GM21447 (cell line): Measurements from ENCODE around the gene EVC2.

Source experiments
- ATAC-seq: cut with Tn5 transposase; IDR thresholded peaks from one replicate; pipeline ENCODE4 v1.9.1; 2021; ENCODE audit not compliant: unreplicated experiment

The EVC2 gene

DNA sequence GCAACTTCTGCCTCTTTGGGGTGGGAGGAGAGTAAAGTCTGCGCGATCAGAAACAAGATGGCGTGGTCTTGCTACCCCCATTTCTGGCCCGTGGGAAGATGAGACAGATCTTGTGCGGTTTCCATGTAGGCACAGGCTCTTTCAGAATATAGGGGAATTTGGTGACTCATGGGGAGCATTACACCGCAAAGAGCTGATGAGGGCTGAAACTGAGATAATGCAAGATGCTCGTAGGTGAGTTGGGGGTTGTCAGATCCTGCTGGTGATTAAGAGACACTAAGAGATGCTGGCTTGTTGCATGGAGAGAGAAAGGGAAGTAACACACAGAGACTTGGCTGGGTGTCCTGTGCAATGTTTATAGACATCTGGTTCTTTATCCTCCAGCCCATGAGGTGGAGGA lies 4.2 kb upstream of the EVC2 start:
- no peak for ATAC-seq

DNA sequence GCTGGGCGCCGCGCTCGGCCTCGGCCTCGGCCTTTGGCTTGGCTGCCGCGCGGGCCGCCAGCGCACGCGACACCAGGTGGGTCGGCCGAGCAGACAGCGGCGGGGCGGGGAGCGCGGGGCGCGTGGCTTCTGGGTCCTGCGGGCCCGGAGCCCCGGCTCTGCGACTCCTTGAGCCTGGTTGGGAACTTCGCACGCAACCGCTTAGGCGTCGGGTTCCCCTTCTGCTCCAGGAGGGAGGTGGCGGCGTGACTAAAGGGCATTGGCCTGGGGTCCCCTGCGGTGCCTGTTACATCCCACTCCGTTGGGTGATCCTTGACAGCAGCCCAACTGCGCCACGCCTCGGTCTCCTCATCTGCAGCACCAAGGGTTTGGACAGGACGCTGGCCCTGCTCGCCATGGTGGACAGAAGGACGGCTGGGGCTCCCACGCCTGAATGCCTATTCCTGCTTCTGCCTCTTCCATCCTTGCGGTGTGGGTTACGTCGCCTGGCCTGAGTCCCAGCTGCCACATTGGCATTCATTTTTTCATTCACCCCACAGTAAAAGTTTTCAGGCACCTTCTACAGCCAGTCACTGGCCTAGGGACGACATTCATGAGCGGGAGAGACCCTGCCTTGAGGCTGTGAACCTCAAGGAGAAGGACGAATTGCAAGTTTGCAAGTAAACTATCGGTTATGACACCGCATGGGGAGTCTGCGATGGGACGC lies 3.3 kb upstream of the EVC2 start:
- no peak for ATAC-seq

DNA sequence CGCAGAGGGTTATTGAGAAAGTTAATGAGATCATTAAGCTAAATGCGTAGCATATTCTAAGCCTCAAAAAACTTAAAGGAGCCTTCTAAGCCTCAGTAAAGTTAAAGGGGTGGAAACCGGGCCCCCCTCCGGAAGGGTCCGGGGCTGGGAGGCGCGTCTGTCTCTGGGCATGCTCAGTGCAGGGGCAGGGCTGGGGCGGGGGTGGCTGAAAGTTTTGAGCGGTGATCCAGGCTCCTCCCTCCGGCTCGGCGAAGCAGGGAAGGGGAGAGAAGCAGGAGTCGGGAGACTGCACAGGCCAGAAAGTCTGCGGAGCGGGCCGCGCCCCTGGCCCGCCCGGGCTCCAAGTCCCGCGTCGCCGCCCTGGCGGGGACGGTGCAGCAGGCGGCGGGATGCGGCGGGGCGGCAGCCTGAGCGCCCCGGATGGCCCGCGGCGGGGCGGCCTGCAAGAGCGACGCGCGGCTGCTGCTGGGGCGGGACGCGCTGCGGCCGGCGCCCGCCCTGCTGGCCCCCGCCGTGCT lies 2.7 kb upstream of the EVC2 start, which contains the start of gene EVC:
EVC (plus strand) TSS at position 241 of the 518 bp plus-strand sequence; CDS start at position 421, 180 bp downstream.
- no peak for ATAC-seq

DNA sequence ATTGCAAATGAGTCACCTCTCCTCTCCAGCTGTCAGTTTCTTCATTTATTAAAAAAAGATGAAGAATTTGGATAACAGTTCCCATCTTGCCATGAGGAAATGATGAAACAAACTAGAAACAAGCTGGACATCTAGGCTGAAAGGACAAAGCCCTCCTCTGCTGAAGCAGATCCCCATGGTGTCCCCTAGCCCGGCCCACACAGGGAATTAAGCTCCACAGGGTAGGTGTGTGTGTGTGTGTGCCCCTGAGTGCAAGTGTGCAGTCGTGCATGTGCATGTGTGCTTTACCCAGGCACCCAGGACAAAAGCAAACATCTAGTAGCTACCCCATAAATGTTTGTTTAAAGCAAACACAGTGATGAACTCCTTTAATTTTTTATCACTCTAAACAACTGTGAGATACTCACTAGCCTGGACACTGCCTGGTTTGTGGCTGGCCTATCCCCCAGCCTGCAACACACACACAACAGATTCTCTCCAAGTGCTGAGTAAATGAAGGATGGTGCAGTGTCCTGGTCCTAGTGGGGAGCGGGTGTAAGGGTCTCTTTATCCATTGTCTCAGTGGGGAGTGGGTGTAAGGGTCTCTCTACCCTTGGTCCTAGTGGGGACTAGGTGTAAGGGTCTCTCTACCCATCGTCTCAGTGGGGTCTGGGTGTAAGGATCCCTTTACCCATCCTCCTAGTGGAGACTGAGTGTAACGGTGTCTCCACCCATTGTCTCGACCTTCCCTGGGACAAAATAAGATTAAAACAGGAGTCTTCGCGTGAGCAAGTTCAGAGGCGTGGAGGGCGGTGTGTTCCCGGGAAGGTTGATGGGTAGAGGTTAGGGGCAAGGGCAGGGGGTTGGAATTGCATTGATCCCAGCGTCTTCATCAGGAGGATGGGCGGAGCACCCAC lies 2.0 kb upstream of the EVC2 start:
- ATAC-seq, result no peak

DNA sequence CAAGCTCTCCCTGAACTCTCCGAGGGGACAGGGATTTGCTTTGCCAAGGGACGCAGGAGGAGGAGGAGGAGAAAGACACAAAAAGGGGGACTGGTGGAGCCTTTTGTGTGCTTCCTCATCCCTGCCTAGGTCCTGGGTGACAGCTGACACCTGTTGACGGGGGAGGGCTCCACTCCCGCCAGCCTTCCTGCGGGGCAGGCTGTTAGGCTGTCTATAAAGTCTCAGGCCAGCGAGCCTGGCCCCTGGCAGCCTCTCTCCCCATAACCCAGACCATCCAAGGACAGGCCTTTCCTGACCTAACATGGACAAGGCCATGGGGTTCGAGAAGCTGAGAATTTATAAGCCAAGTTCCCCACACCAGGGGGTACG lies 832 bp upstream of the EVC2 start:
- no peak for ATAC-seq

DNA sequence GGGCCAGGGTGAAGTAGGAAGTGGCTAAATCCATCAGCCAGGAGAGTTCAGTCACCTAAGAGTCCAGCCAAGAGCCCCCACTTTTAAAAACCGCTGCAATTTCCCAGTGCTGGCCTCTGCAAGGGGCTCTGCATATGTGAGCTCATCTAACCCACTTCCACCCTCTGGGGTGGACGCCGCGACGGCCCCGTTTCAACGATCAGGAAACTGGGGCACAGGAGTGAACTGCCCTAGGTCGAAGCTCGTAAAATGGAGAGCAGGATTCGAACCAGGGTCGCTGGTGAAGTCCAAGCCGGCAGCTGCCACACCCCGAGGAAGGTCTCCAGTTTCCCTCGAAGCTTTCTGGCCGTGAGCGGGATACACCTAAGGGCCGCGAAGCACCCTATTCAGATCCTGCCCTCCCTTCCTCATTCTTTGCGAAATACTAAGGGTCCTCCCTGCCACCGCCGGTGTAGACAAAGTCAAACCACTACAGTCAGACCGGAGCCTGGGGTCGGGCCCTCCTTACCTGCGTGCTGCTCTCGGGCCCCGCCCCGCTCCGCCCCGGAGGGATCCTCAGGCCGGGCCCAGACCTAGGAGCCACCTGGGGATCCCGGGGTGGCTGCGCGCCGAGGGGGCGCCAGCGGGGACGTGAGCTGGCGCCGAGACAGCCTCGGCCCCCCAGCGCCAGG lies 446 bp downstream of the EVC2 start:
- ATAC-seq, result no peak

DNA sequence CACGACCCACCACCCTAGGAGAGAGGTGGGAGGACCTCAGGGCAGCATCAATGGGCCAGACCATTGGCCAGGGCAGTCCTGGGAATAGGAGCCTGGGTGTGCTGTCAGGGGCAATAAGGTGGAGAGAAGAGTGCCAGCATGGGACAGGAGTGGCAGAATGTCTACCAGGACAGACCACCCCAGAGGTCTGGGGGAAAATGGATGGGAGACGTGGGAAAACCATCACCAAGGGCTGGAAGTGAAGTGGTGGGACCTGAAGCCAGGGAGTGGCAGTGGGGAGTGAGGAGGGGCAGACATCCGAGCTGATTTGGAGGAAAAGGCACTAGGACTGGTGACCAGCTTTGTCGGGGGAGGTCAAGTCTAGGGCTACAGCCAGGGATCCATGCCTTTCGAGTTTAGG lies 993 bp downstream of the EVC2 start:
- no peak for ATAC-seq

DNA sequence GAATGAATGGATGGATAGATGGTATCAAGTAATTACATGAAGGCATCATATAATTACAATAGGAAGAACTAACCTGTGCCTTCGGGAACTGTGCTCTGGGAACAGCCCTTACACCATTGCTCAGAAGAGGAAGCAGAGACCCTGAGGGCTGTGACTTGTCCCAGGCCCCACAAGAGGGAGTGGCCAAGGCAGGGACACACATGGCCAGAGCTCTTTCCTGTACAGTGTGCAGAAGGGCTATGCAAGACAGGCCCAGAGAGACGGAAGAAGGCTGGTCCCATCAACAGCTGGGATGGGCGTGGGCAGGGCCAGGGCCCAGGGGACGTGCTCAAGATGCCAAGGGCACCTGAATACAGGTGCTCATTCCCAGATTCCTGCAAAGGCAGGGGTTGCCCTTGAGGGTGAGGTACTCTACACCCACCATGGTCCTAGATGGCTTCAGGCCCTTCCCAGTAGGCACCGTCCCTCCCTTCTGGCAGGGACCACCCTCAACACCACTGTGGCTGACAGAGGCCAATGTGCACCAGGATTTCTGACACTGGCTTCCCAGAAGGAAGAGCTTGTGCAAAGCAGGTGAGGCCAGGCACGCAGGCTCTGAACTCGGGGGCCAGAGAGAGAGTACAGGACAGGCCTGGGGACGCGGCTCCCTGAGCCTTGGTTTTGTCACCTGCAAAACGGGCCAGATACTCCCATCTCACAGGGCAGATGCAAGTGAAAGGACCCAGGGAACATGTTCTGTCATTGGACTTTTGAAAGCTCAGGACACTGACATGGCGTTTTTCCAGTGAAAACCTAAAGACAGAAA lies 1.7 kb downstream of the EVC2 start:
- ATAC-seq, result no peak

DNA sequence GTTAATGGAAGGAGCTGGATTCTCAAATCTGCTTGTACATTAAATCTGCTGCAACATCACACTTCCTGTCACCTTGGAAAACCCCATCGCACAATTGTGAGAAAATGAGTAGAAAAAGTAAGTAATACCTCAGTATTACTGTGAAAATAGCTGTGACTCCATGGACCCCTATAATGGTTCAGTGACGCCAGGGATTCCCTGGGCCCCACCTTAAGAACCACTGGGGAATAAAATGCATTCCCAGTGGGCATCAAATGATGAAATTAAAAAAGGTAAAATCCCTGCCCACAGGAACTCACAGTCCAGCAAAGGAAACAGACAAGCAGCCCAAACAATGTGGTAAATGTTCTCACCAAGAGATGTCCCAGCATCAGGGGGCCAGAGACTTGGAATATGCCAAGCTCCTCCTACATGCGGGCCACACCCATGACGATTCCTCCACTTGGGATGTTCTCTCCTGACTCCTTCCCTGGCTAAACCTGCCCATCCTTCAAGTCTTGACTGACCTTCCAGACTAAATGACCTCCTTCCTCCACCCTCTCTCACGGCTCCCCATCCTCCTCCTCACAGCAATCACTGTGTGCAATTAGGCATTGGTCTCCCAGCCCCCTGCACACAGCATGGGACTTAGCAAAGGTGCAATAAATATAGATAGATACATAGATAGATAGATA lies 2.6 kb downstream of the EVC2 start:
- no peak for ATAC-seq

DNA sequence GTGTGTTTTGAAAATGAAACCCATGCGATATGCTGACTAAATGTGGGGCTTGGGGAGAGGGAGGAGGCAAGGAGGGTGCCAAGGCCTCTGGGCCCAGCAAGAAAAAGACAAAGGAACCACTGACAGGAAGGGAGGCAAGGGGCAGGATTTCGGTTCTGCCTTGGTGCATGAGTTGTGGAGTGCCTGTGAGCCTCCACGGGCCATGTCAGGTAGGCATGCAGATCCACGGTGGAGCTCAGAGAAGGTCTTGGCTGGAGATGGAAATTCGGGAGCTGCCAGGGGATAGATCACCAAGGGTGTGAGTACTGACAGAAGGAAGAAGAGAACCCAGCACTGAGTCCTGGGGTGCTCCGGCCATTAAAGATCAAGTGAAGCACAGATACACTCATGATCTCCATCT lies 4.1 kb downstream of the EVC2 start:
- no peak for ATAC-seq

DNA sequence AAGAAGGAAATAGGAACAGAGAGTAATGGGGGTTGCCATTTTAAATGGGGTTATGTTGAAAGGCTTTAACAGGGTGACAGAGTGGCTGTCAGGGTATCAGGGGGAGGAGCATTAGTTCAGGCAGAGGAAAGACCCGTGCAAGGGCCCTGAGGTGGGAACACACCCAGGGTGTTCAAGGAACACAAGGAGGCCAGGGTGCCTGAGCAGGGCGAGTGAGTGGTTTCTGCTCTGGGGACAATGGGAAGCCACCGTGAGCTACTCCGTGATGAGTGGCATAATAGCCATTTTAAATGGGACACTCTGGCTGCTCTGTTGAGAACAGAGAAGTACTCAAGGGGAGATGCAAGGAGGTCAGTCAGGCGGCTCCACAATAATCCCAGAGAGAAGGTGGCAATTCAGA lies 4.5 kb downstream of the EVC2 start:
- no peak for ATAC-seq

DNA sequence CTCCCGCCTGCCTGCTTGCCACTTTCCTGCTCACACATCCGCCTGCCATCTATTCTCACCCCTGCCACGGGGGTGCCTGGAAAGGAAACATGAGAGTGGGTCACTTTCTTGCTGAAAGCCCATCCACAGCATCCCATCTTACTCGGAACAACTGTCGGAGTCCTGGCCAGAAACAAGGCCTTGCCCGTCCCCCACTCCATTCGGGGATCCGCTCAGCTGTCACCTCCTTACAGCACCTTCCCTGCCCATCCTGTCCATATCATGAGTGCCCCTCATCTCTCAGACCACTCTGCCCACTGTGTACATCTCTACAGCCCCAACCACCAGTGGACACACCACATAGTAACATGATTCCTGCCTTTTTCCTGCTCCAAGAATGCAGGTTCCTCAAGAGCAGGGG lies 6.4 kb downstream of the EVC2 start:
- ATAC-seq, result no peak

DNA sequence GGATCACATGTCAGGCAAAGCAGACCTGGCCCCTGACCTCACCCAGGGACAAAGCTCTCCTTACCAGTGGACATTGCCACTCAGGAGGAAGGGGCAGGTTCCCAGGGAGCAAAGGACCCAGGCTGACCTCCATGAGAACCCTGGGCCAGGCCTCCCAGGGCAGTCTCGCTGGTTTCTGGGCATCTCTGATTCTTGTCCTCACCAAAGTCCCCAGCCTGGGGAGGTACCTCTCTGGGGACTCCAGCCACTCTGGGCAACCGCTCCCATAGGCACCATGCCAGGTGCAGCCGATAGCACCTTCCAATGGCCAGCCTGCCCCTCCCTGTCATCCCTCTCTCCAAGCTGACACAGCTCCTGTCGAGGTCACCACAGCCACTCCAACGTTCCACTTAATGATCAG lies 7.9 kb downstream of the EVC2 start:
- ATAC-seq, result no peak

DNA sequence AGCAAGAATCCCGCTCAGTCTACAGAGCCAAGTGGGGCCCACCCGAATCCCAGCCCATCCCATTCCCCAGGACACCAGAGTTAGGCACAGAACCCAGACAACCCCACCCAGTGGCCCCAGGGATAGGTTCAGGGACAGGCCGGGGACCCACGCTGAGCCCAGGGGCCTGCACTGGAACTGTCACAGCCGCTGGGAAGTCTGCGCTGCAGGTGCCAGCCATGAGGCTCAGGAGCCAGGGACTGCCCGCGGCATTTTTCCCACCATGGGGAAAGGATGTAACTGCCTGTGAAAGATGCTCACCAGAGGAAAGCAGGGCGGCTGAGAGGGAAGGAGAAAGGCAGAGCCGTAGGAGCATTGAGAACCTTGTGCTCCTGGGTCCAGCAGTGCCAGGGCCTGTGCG lies 12.0 kb downstream of the EVC2 start:
- ATAC-seq, result no peak

DNA sequence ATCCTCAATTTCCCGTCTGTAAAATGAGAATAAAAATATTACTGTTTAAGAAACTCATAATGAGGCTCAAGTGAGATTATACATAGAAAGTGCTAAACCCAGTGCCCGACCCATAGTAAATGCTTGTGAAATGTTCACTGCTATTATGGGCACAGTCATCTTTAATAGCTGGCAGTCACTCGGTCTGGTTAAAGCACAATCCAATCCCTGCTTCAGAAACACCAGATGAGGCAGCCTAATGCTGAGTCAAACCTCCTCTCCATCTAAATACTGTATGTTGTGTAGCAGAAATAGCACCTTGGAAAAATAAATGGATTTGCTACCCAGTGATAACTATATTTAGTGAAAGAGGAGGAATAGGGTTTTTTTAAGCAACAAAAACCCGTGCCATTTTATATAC lies 14.5 kb downstream of the EVC2 start:
- ATAC-seq, result no peak

DNA sequence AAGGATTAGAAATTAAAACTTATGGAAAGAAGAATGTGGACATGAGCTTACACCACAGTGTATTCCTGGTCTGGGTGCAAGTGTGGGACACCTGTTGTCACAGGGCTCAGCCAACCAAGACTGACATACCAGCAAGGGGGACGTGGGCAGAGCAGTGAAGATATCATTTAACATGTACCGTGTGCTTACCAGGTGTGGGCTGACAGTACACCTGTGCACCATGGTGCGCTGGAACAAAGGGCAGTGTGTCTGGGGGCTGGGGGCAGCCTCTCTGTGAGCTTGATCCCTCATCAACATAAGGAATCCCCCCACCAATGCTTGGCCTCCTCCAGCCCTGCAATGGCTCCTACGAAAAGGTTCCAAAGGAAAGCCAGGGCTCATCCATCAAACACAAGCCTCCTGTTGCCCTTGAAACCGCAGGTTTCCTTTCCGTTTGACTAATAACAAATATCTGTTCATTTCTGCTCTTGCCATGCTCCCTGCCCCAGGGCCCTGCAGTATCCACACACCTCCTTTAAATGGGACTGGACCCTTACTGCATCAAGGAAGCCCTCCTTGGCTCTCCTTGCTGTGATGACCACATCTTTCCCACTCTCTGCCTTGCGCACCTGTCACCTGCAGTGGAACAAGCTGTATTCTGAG lies 16.7 kb downstream of the EVC2 start:
- no peak for ATAC-seq

DNA sequence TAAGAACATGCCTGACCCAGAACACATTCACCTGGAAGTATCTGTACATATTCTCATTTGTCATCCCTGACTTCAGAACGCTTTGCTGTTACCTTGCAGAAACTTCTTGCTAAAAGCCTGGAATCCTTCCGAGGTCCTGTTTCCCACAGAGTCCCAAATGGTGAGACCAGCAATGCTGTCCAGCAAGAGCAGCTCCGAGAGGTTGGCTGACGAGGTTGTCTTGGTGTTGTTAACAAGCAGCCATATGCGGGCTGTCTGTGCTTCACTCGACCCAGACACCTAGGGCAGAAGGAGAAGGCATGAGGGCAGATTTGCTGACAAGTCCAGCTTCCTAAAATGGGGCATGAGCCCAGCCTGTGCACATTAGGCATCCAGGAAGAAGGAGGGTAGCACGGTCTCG lies 19.3 kb downstream of the EVC2 start:
- ATAC-seq, result no peak

DNA sequence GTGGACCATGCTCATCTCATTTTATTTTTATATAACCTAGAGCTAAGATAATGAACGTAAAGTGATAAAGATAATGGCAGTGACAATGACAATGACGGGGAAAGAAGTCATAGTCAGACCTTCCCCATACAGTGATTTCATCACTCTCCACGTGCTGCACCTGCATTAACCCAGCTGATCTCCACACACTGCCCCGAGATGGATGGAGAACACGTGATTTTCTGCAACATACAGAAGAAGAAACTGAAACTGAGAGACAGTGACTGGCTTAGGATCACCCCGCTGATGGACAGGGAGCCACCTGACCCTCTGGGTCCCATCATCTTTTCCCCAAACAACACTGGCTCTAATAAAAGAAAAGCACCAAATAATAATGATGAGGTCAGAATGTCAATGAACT lies 22.0 kb downstream of the EVC2 start:
- ATAC-seq, result no peak

DNA sequence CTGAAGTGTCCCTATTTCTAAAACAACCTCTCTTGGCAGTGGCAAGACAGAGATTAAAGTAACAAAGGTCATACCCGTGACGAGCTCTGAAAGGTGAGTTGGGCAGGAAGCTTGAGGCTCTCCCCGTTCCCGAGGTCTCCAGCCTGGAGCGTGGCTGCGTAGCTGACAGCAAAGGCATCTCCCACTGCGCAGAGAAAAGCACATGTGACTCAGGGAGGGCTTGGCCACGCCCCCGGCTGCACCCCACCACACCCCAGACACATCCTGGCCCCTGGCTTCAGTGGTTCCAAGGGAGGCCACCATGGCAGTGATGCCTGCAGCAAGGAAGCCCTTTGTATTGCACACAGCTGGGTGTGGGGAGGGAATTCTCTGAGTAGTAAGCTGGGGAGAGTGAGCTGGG lies 23.1 kb downstream of the EVC2 start:
- ATAC-seq, result no peak

DNA sequence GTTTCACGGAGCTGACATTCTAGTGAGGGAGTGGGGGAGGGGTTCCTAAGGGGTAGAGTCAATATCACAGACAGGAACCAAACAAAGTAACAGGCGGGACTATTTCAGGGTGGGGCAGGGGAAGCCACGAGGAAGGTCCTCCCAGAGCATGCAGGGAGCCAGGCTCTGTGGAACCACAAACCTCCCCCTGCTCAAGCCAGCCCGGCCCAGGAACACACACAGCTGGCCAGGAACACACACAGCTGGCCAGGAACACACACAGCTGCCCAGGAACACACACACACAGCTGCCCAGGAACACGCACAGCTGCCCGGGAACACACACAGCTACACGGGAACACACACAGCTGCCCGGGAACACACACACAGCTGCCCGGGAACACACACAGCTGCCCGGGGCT lies 24.8 kb downstream of the EVC2 start:
- no peak for ATAC-seq
